ENCODE data around the gene QKI.

DNA sequence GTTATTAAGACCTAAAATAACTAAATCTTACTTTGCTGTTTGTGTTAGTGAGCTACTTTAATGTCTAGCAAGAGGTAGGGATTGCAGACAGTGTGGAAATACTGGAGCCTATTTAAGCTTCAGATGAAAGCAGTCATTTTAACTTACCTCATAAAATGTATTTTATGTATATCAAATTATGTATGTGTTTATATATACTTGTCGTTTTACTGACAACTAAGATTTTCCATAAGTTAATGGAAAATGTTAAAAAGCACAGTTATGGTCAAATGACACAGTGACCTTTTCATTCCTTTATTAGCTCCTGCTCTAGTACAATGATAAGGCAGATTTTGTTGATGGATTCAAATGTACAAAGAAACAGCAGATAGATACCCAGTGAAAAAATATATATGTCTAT is 34.6 kb downstream of the QKI start:
- no peak for TF ChIP-seq SETDB1 (IDR thresholded peaks at IDR 0.05; ENCODE audit: insufficient read length, low read length)
- TF ChIP-seq, protein P1, sequence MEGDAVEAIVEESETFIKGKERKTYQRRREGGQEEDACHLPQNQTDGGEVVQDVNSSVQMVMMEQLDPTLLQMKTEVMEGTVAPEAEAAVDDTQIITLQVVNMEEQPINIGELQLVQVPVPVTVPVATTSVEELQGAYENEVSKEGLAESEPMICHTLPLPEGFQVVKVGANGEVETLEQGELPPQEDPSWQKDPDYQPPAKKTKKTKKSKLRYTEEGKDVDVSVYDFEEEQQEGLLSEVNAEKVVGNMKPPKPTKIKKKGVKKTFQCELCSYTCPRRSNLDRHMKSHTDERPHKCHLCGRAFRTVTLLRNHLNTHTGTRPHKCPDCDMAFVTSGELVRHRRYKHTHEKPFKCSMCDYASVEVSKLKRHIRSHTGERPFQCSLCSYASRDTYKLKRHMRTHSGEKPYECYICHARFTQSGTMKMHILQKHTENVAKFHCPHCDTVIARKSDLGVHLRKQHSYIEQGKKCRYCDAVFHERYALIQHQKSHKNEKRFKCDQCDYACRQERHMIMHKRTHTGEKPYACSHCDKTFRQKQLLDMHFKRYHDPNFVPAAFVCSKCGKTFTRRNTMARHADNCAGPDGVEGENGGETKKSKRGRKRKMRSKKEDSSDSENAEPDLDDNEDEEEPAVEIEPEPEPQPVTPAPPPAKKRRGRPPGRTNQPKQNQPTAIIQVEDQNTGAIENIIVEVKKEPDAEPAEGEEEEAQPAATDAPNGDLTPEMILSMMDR (tag by site-specific recombination; IDR thresholded peaks at IDR 0.05): no peak
- no peak for TF ChIP-seq ZNF302 (tag by site-specific recombination; IDR thresholded peaks at IDR 0.05; ENCODE audit: low read depth)
- TF ChIP-seq ZNF521 (tag by site-specific recombination; IDR thresholded peaks at IDR 0.05): no peak
- TF ChIP-seq ZNF623 (tag by site-specific recombination; IDR thresholded peaks at IDR 0.05): no peak
- TF ChIP-seq ZNF777 (tag by site-specific recombination; IDR thresholded peaks at IDR 0.05; ENCODE audit: borderline replicate concordance): no peak
- TF ChIP-seq, protein P2, sequence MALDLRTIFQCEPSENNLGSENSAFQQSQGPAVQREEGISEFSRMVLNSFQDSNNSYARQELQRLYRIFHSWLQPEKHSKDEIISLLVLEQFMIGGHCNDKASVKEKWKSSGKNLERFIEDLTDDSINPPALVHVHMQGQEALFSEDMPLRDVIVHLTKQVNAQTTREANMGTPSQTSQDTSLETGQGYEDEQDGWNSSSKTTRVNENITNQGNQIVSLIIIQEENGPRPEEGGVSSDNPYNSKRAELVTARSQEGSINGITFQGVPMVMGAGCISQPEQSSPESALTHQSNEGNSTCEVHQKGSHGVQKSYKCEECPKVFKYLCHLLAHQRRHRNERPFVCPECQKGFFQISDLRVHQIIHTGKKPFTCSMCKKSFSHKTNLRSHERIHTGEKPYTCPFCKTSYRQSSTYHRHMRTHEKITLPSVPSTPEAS (tag by site-specific recombination; IDR thresholded peaks at IDR 0.05): no peak
- TF ChIP-seq, protein P3, sequence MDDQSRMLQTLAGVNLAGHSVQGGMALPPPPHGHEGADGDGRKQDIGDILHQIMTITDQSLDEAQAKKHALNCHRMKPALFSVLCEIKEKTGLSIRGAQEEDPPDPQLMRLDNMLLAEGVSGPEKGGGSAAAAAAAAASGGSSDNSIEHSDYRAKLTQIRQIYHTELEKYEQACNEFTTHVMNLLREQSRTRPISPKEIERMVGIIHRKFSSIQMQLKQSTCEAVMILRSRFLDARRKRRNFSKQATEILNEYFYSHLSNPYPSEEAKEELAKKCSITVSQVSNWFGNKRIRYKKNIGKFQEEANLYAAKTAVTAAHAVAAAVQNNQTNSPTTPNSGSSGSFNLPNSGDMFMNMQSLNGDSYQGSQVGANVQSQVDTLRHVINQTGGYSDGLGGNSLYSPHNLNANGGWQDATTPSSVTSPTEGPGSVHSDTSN (CRISPR knock-in tag; IDR thresholded peaks at IDR 0.05): no peak
- no peak for TF ChIP-seq ZNF549 (tag by site-specific recombination; IDR thresholded peaks at IDR 0.05)
- TF ChIP-seq, protein P4, sequence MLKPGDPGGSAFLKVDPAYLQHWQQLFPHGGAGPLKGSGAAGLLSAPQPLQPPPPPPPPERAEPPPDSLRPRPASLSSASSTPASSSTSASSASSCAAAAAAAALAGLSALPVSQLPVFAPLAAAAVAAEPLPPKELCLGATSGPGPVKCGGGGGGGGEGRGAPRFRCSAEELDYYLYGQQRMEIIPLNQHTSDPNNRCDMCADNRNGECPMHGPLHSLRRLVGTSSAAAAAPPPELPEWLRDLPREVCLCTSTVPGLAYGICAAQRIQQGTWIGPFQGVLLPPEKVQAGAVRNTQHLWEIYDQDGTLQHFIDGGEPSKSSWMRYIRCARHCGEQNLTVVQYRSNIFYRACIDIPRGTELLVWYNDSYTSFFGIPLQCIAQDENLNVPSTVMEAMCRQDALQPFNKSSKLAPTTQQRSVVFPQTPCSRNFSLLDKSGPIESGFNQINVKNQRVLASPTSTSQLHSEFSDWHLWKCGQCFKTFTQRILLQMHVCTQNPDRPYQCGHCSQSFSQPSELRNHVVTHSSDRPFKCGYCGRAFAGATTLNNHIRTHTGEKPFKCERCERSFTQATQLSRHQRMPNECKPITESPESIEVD (tag by site-specific recombination; IDR thresholded peaks at IDR 0.05): peak; percentile 82
- TF ChIP-seq, protein P5, sequence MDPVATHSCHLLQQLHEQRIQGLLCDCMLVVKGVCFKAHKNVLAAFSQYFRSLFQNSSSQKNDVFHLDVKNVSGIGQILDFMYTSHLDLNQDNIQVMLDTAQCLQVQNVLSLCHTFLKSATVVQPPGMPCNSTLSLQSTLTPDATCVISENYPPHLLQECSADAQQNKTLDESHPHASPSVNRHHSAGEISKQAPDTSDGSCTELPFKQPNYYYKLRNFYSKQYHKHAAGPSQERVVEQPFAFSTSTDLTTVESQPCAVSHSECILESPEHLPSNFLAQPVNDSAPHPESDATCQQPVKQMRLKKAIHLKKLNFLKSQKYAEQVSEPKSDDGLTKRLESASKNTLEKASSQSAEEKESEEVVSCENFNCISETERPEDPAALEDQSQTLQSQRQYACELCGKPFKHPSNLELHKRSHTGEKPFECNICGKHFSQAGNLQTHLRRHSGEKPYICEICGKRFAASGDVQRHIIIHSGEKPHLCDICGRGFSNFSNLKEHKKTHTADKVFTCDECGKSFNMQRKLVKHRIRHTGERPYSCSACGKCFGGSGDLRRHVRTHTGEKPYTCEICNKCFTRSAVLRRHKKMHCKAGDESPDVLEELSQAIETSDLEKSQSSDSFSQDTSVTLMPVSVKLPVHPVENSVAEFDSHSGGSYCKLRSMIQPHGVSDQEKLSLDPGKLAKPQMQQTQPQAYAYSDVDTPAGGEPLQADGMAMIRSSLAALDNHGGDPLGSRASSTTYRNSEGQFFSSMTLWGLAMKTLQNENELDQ (tag by site-specific recombination; IDR thresholded peaks at IDR 0.05; ENCODE audit: low read depth): no peak
- no peak for TF ChIP-seq ZNF24 (tag by site-specific recombination; IDR thresholded peaks at IDR 0.05)
- TF ChIP-seq, protein P6, sequence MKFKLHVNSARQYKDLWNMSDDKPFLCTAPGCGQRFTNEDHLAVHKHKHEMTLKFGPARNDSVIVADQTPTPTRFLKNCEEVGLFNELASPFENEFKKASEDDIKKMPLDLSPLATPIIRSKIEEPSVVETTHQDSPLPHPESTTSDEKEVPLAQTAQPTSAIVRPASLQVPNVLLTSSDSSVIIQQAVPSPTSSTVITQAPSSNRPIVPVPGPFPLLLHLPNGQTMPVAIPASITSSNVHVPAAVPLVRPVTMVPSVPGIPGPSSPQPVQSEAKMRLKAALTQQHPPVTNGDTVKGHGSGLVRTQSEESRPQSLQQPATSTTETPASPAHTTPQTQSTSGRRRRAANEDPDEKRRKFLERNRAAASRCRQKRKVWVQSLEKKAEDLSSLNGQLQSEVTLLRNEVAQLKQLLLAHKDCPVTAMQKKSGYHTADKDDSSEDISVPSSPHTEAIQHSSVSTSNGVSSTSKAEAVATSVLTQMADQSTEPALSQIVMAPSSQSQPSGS (tag by site-specific recombination; IDR thresholded peaks at IDR 0.05; ENCODE audit: low read depth): no peak
- no peak for TF ChIP-seq ZNF768 (tag by site-specific recombination; IDR thresholded peaks at IDR 0.05)

All from HEK293 (cell line).